ENCODE measurements around the gene E2F2.

E2F2 gene

DNA sequence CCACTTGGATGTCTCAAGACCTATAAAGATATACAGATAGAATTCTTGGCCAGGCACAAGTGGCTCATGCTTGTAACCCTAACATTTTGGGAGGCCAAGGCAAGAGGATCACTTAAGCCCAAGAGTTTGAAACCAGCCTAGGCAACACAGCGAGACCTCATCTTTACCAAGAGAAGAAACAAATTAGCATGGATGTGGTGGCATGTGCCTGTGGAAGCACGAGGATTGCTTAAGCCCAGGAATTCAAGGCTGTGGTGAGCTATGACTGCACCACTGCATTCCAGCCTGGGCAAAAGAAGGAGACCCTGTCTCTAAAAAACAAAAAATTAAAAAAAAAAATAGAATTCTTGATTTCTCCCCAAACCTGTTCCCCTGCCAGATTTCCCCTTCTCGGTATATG is 55.4 kb downstream of the E2F2 start:
- no peak for TF ChIP-seq CTCF (IDR thresholded peaks at IDR 0.05; ENCODE audit: extremely low read depth, missing control alignments)
- DNase-seq (ENCODE audit: low spot score) = no peak

- DNase-seq (ENCODE audit: low spot score) = no peak
These were observed 55.9 kb downstream of the E2F2 start for GRCh38 chr1:23475134-23475628.

GRCh38 chr1:23473037-23473800 is 57.8 kb downstream of the E2F2 start:
- TF ChIP-seq CTCF (IDR thresholded peaks at IDR 0.05; ENCODE audit: extremely low read depth, missing control alignments) = no peak
- DNase-seq (ENCODE audit: low spot score) = no peak

More at GRCh38 chr1:23475134-23475628, 55.9 kb downstream of the E2F2 start:
- no peak for TF ChIP-seq CTCF (IDR thresholded peaks at IDR 0.05; ENCODE audit: extremely low read depth, missing control alignments)

DNA sequence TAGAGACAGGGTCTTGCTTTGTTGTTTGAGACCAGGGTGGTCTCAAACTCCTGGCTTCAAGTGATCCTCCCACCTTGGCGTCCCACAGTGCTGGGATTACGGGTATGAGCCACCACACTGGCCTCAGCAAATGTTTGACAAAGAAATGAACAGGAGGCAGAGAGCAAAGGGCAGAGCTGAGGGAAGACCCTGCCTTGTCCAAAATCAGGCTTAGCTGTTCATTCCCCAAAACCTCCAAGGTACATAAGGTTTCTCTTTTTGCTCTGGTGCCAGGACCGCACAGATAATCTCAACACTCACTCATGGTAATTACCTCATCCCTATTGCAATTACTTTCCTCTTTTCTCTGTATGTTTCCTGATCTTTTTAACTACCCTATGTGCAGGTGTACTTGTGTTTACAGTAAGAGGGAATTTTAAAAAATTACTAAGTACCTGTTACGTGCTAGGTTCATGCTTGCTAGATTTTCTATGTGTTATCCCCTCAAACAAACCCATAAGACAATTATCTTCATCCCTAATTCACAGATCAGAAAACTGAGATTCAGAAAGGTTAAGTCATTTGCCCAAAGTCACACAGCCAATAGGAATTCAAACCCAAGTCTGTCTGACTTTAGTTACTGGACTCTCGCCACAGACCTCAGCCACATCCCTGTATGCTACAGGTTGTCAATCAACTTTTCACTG is 58.5 kb downstream of the E2F2 start:
- TF ChIP-seq CTCF (IDR thresholded peaks at IDR 0.05; ENCODE audit: extremely low read depth, missing control alignments) = no peak

DNA sequence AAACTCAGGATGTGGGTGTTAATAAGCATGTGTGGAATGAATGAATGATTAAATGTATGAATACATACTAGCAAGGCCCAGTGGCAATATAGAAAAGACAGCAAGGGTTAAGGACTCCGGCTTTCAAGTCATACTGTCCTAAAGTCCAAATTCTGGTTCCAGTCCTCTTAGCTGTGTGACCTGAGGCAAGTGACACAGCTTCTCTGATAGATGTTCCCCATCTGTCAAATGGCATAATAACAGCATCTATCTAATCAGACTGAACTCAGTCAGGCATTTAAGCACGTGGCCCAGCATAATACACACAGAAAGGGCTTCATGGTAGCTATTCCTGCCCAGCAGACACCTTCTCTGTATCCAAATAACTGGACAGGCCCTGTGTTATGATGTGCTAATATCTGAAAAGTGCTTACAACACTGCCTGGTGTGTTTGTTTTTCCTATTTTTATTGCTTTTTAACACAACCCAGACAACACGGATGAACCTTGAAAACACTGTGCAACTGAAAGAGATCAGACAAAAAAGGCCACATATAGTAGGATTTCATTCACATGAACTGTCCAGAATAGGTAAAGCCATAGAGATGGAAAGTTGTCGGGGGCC is 59.5 kb downstream of the E2F2 start:
- no peak for TF ChIP-seq CTCF (IDR thresholded peaks at IDR 0.05; ENCODE audit: extremely low read depth, missing control alignments)
- DNase-seq (ENCODE audit: low spot score) = no peak

More for the DNA sequence above, 58.5 kb downstream of the E2F2 start:
- no peak for DNase-seq (ENCODE audit: low spot score)

- TF ChIP-seq CTCF (IDR thresholded peaks at IDR 0.05; ENCODE audit: extremely low read depth, missing control alignments) = no peak
- no peak for DNase-seq (ENCODE audit: low spot score)
These were observed 60.6 kb downstream of the E2F2 start for GRCh38 chr1:23470282-23471070.
